CD8-positive, alpha-beta memory T cell (primary cell): ENCODE results near the gene UBE3D. TPM values are rescaled to one million over a fixed set of nuclear protein-coding genes. Genes with fewer than 3 reads are reported as not detected.

Experiments
- CTCF ChIA-PET: fragments of 350-600 bp; sonication (Branson Sonifier 250); formaldehyde crosslinking; loops from one replicate; lab custom pipeline; 2021; ENCODE audit warnings: antibody characterized with exemption; lab: Charles Lee
- POLR2A ChIA-PET: fragments of 350-600 bp; sonication (Branson Sonifier 250); formaldehyde crosslinking; loops from one replicate; lab custom pipeline; 2021; ENCODE audit warnings: antibody characterized with exemption; lab: Charles Lee
- DNase-seq, 5 donors: peaks; one replicate each; pipeline versions ENCODE4 v3.0.0 to v3.0.0-alpha.2; 2020 to 2022; ENCODE audit warnings: mixed read lengths in 1 of 5
- H3K27ac ChIP-seq: one replicate; pipeline ENCODE4 v1.7.0; 2013; ENCODE audit warnings: low read depth, mild to moderate bottlenecking, low read length, moderate library complexity
- H3K27me3 ChIP-seq: 2 replicates; pipeline ENCODE4 v1.7.0; 2013; ENCODE audit warnings: low read length, mild to moderate bottlenecking; ENCODE audit not compliant: insufficient read depth, poor library complexity, severe bottlenecking
- H3K36me3 ChIP-seq: 2 replicates; pipeline ENCODE4 v1.7.0; 2013; ENCODE audit warnings: mild to moderate bottlenecking, low read length, moderate library complexity; ENCODE audit not compliant: insufficient read depth
- H3K4me1 ChIP-seq: 2 replicates; pipeline ENCODE4 v1.7.0; 2013; ENCODE audit warnings: mild to moderate bottlenecking, low read length, moderate library complexity; ENCODE audit not compliant: insufficient read depth
- H3K4me3 ChIP-seq: 2 replicates; pipeline ENCODE4 v1.7.0; 2013; ENCODE audit warnings: mild to moderate bottlenecking, low read length
- H3K9me3 ChIP-seq: 2 replicates; pipeline ENCODE4 v1.7.0; 2013; ENCODE audit warnings: mild to moderate bottlenecking, low read length
- H3K27ac Mint-ChIP-seq, 8 donors: one replicate each; pipeline ENCODE4 v1.8.0; 2020 to 2021; ENCODE audit warnings: mixed read lengths in 8 of 8, mild to moderate bottlenecking in 6 of 8, inconsistent platforms in 3 of 8, moderate library complexity in 3 of 8
- H3K27me3 Mint-ChIP-seq, 2 donors: one replicate each; pipeline ENCODE4 v1.8.0; 2020 to 2021; ENCODE audit warnings: mixed read lengths in 2 of 2, mild to moderate bottlenecking in 1 of 2, moderate library complexity in 1 of 2
- H3K36me3 Mint-ChIP-seq, 3 donors: one replicate each; pipeline ENCODE4 v1.8.0; 2020 to 2021; ENCODE audit warnings: mixed read lengths in 3 of 3, inconsistent platforms in 1 of 3, mild to moderate bottlenecking in 1 of 3
- H3K4me1 Mint-ChIP-seq, 3 donors: one replicate each; pipeline ENCODE4 v1.8.0; 2020 to 2021; ENCODE audit warnings: mixed read lengths in 3 of 3, inconsistent platforms in 1 of 3, mild to moderate bottlenecking in 1 of 3
- H3K4me3 Mint-ChIP-seq, 7 donors: one replicate each; pipeline ENCODE4 v1.8.0; 2020 to 2021; ENCODE audit warnings: mixed read lengths in 7 of 7, mild to moderate bottlenecking in 6 of 7, moderate library complexity in 4 of 7, inconsistent platforms in 2 of 7
- H3K9me3 Mint-ChIP-seq, 5 donors: one replicate each; pipeline ENCODE4 v1.8.0; 2020 to 2022; ENCODE audit warnings: mixed read lengths in 5 of 5, mild to moderate bottlenecking in 3 of 5, moderate library complexity in 2 of 5, inconsistent platforms in 1 of 5
- polyA plus RNA-seq: library from polyadenylated mRNA; unstranded; fragments of 300-500 nt; fragmentation: Illumina TruSeq; gene quantifications from one replicate; pipeline ENCODE4 v1.2.3, GENCODE V29; 2021
- total RNA-seq, 2 experiments: library from RNA; stranded (reverse); gene quantifications; one replicate each; pipeline ENCODE4 v1.2.3, GENCODE V29; 2021

The UBE3D gene
- total and polyA plus RNA-seq, 3 experiments from 2014 or later: 3.9 to 8.1 (median 6.3) TPM

GRCh38 chr6:82968708-82969107 lies 96.9 kb downstream of the UBE3D start:
- Mint-ChIP-seq H3K27ac (no peak overlapping the region), H3K27me3 (no peaks in the 10 kb centered on the region), H3K4me3 (no peak overlapping the region), H3K36me3 (peaks cover 1 to 3% (median 2%) of the 10 kb centered on the region in 3 donors), H3K4me1 (no peaks in the 10 kb centered on the region), H3K9me3 (no peaks in the 10 kb centered on the region)
- Histone ChIP-seq H3K4me1 (no peaks in the 10 kb centered on the region), H3K27ac (no peak overlapping the region), H3K27me3 (no peaks in the 10 kb centered on the region), H3K4me3 (no peak overlapping the region), H3K36me3 (no peaks in the 10 kb centered on the region), H3K9me3 (no peaks in the 10 kb centered on the region)
- ChIA-PET POLR2A (no interaction called here), CTCF (no interaction called here)
- no peak for DNase-seq

- Histone ChIP-seq H3K36me3 (no peaks in the 10 kb centered on the region), H3K4me1 (no peaks in the 10 kb centered on the region), H3K4me3 (no peak overlapping the region), H3K27ac (no peak overlapping the region), H3K9me3 (no peaks in the 10 kb centered on the region), H3K27me3 (no peaks in the 10 kb centered on the region)
- Mint-ChIP-seq H3K9me3 (no peaks in the 10 kb centered on the region), H3K27me3 (no peaks in the 10 kb centered on the region), H3K4me1 (no peaks in the 10 kb centered on the region), H3K36me3 (peaks cover 8 to 14% (median 11%) of the 10 kb centered on the region in 3 donors), H3K27ac (no peak overlapping the region), H3K4me3 (no peak overlapping the region)
- ChIA-PET POLR2A (no interaction called here), CTCF (no interaction called here)
- DNase-seq: no peak
These were observed 102.3 kb downstream of the UBE3D start for GRCh38 chr6:82963191-82963925.

GRCh38 chr6:82959385-82959941 lies 106.2 kb downstream of the UBE3D start:
- Mint-ChIP-seq H3K27me3 (no peaks in the 10 kb centered on the region), H3K4me1 (no peaks in the 10 kb centered on the region), H3K4me3 (no peak overlapping the region), H3K36me3 (peaks cover 13 to 30% (median 15%) of the 10 kb centered on the region in 3 donors), H3K9me3 (no peaks in the 10 kb centered on the region), H3K27ac (peak overlapping the region in 2 of 8 donors; percentile 44 to 74)
- Histone ChIP-seq H3K36me3 (no peaks in the 10 kb centered on the region), H3K27ac (no peak overlapping the region), H3K27me3 (no peaks in the 10 kb centered on the region), H3K9me3 (no peaks in the 10 kb centered on the region), H3K4me3 (no peak overlapping the region), H3K4me1 (no peaks in the 10 kb centered on the region)
- POLR2A ChIA-PET: no interaction called here
- CTCF ChIA-PET: no interaction called here
- DNase-seq: no peak

GRCh38 chr6:82958551-82958950 lies 107.1 kb downstream of the UBE3D start:
- CTCF ChIA-PET: no interaction called here
- POLR2A ChIA-PET: no interaction called here
- Mint-ChIP-seq H3K4me3 (no peak overlapping the region), H3K27me3 (no peaks in the 10 kb centered on the region), H3K36me3 (peaks cover 13 to 31% (median 18%) of the 10 kb centered on the region in 3 donors), H3K9me3 (no peaks in the 10 kb centered on the region), H3K4me1 (no peaks in the 10 kb centered on the region), H3K27ac (no peak overlapping the region)
- no peak for DNase-seq
- Histone ChIP-seq H3K27ac (no peak overlapping the region), H3K36me3 (no peaks in the 10 kb centered on the region), H3K4me1 (no peaks in the 10 kb centered on the region), H3K27me3 (no peaks in the 10 kb centered on the region), H3K9me3 (no peaks in the 10 kb centered on the region), H3K4me3 (no peak overlapping the region)

GRCh38 chr6:82957868-82958245 lies 107.8 kb downstream of the UBE3D start:
- ChIA-PET CTCF (no interaction called here), POLR2A (no interaction called here)
- Histone ChIP-seq H3K27ac (no peak overlapping the region), H3K9me3 (no peaks in the 10 kb centered on the region), H3K4me3 (no peak overlapping the region), H3K27me3 (no peaks in the 10 kb centered on the region), H3K36me3 (no peaks in the 10 kb centered on the region), H3K4me1 (no peaks in the 10 kb centered on the region)
- peaks cover 13 to 35% (median 20%) of the 10 kb centered on the region in 3 donors for H3K36me3 Mint-ChIP-seq
- no peak overlapping the region for H3K4me3 Mint-ChIP-seq
- no peak for DNase-seq
- H3K4me1 Mint-ChIP-seq: no peaks in the 10 kb centered on the region
- H3K9me3 Mint-ChIP-seq: no peaks in the 10 kb centered on the region
- no peaks in the 10 kb centered on the region for H3K27me3 Mint-ChIP-seq
- no peak overlapping the region for H3K27ac Mint-ChIP-seq

GRCh38 chr6:82957171-82957867 lies 108.3 kb downstream of the UBE3D start:
- Histone ChIP-seq H3K27ac (no peak overlapping the region), H3K36me3 (no peaks in the 10 kb centered on the region), H3K9me3 (no peaks in the 10 kb centered on the region), H3K4me1 (no peaks in the 10 kb centered on the region), H3K4me3 (no peak overlapping the region), H3K27me3 (no peaks in the 10 kb centered on the region)
- Mint-ChIP-seq H3K27ac (peak overlapping the region in 1 of 8 donors; percentile 69), H3K36me3 (peaks cover 13 to 35% (median 20%) of the 10 kb centered on the region in 3 donors), H3K4me3 (no peak overlapping the region), H3K27me3 (no peaks in the 10 kb centered on the region), H3K4me1 (no peaks in the 10 kb centered on the region), H3K9me3 (no peaks in the 10 kb centered on the region)
- CTCF ChIA-PET: no interaction called here
- POLR2A ChIA-PET: no interaction called here
- no peak for DNase-seq

GRCh38 chr6:82955841-82956240 lies 109.8 kb downstream of the UBE3D start:
- CTCF ChIA-PET: no interaction called here

GRCh38 chr6:82954937-82955577 lies 110.6 kb downstream of the UBE3D start:
- Mint-ChIP-seq H3K9me3 (no peaks in the 10 kb centered on the region), H3K4me1 (no peaks in the 10 kb centered on the region), H3K27ac (no peak overlapping the region), H3K27me3 (no peaks in the 10 kb centered on the region), H3K4me3 (no peak overlapping the region), H3K36me3 (peaks cover 13 to 42% (median 22%) of the 10 kb centered on the region in 3 donors)
- H3K27me3 ChIP-seq: no peaks in the 10 kb centered on the region
- no peak overlapping the region for H3K4me3 ChIP-seq
- ChIA-PET CTCF (no interaction called here), POLR2A (no interaction called here)
- no peaks in the 10 kb centered on the region for H3K9me3 ChIP-seq
- no peak for DNase-seq
- H3K36me3 ChIP-seq: no peaks in the 10 kb centered on the region
- H3K4me1 ChIP-seq: no peaks in the 10 kb centered on the region
- H3K27ac ChIP-seq: no peak overlapping the region

More at GRCh38 chr6:82955841-82956240, 109.8 kb downstream of the UBE3D start:
- DNase-seq: no peak
- Mint-ChIP-seq H3K36me3 (peaks cover 13 to 39% (median 20%) of the 10 kb centered on the region in 3 donors), H3K4me1 (no peaks in the 10 kb centered on the region), H3K4me3 (no peak overlapping the region), H3K27me3 (no peaks in the 10 kb centered on the region), H3K27ac (peak overlapping the region in 1 of 8 donors; percentile 16), H3K9me3 (no peaks in the 10 kb centered on the region)
- Histone ChIP-seq H3K4me3 (no peak overlapping the region), H3K27me3 (no peaks in the 10 kb centered on the region), H3K27ac (no peak overlapping the region), H3K9me3 (no peaks in the 10 kb centered on the region), H3K4me1 (no peaks in the 10 kb centered on the region), H3K36me3 (no peaks in the 10 kb centered on the region)
- POLR2A ChIA-PET: no interaction called here
